ENCODE data around the gene STH. TPM values are rescaled to one million over a fixed set of nuclear protein-coding genes. Genes with fewer than 3 reads are reported as not detected.
"Not testable (repeated sequence)": the region's sequence is repeated elsewhere in the genome, so short reads cannot be mapped to it uniquely, and the experiment has no call there.

STH gene
- total and polyA plus RNA-seq, 2 experiments from 2014 or later: 0.55 TPM; not detected in 1

DNA sequence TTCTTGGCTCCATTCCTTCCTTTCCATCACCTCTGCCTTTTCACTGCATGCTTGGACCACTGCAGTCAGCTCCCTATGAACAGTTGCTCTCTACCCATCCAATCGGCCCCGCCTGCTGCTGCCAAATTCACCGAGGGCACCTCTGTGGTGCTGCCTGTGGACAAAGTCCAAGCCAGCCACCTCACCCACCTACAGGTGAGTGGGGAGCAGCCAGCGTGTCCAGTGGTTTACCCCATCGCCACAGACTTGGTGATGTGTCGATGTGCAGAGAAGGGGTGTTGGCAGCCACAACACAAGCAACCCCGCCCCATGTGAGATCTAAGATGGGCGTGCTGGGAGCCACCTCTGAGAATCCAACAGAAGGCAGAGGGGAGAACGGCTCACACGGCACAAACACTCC is 43.7 kb upstream of the STH start:
- ATAC-seq: no peak

DNA sequence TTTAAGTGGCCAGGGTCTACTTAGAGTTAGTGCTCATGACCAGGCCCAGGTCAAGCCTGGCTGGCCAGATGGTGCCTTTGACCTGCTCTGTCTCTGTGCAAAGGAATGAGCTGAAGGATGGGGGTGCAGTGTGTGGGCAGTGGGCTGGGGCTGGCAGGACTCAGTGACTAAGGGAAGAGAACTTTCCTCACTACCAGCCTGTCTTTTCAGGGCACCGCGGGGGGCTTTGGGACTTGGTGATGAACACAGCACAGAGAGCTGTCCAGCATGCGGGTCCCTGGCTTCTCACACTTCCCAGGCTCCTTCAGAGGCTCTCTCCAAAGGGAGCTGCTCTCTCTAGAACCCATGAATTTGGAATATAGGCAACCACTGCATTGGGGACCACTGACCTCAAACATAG is 43.0 kb upstream of the STH start:
- peaks cover 10% of the 10 kb centered on the region for H3K4me1 Mint-ChIP-seq
- H3K36me3 Mint-ChIP-seq (ENCODE audit: low read depth): no peaks in the 10 kb centered on the region
- H3K4me3 Mint-ChIP-seq: no peak overlapping the region
- no peaks in the 10 kb centered on the region for H3K79me2 ChIP-seq (replicated peaks; ENCODE audit: insufficient read depth)
- no peaks in the 10 kb centered on the region for H3K9me3 Mint-ChIP-seq
- DNase-seq (ENCODE audit: low spot score) (no peak), ATAC-seq (no peak)
- TF ChIP-seq, protein P1, sequence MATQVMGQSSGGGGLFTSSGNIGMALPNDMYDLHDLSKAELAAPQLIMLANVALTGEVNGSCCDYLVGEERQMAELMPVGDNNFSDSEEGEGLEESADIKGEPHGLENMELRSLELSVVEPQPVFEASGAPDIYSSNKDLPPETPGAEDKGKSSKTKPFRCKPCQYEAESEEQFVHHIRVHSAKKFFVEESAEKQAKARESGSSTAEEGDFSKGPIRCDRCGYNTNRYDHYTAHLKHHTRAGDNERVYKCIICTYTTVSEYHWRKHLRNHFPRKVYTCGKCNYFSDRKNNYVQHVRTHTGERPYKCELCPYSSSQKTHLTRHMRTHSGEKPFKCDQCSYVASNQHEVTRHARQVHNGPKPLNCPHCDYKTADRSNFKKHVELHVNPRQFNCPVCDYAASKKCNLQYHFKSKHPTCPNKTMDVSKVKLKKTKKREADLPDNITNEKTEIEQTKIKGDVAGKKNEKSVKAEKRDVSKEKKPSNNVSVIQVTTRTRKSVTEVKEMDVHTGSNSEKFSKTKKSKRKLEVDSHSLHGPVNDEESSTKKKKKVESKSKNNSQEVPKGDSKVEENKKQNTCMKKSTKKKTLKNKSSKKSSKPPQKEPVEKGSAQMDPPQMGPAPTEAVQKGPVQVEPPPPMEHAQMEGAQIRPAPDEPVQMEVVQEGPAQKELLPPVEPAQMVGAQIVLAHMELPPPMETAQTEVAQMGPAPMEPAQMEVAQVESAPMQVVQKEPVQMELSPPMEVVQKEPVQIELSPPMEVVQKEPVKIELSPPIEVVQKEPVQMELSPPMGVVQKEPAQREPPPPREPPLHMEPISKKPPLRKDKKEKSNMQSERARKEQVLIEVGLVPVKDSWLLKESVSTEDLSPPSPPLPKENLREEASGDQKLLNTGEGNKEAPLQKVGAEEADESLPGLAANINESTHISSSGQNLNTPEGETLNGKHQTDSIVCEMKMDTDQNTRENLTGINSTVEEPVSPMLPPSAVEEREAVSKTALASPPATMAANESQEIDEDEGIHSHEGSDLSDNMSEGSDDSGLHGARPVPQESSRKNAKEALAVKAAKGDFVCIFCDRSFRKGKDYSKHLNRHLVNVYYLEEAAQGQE (IDR thresholded peaks at IDR 0.05; ENCODE audit: unreplicated experiment): peak; percentile 42
- TF ChIP-seq, protein P2, sequence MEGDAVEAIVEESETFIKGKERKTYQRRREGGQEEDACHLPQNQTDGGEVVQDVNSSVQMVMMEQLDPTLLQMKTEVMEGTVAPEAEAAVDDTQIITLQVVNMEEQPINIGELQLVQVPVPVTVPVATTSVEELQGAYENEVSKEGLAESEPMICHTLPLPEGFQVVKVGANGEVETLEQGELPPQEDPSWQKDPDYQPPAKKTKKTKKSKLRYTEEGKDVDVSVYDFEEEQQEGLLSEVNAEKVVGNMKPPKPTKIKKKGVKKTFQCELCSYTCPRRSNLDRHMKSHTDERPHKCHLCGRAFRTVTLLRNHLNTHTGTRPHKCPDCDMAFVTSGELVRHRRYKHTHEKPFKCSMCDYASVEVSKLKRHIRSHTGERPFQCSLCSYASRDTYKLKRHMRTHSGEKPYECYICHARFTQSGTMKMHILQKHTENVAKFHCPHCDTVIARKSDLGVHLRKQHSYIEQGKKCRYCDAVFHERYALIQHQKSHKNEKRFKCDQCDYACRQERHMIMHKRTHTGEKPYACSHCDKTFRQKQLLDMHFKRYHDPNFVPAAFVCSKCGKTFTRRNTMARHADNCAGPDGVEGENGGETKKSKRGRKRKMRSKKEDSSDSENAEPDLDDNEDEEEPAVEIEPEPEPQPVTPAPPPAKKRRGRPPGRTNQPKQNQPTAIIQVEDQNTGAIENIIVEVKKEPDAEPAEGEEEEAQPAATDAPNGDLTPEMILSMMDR (conservative IDR thresholded peaks at IDR 0.05; ENCODE audit: low read depth in 2 of 2): no peak
- H3K36me3 ChIP-seq (ENCODE audit: insufficient read depth): no peaks in the 10 kb centered on the region
- H3K4me3 ChIP-seq: no peak overlapping the region
- H3K27me3 ChIP-seq (ENCODE audit: insufficient read depth): no peaks in the 10 kb centered on the region
- peaks cover 7% of the 10 kb centered on the region for H3K4me1 ChIP-seq (ENCODE audit: insufficient read depth)
- H3K4me2 ChIP-seq: no peak overlapping the region
- H4K20me1 ChIP-seq (replicated peaks; ENCODE audit: insufficient read depth): no peaks in the 10 kb centered on the region
- H3K27me3 Mint-ChIP-seq (ENCODE audit: insufficient read depth, low read depth, poor library complexity): peaks cover 2% of the 10 kb centered on the region
- no peak overlapping the region for H3K27ac ChIP-seq (ENCODE audit: low read depth)
- no peak overlapping the region for H3K27ac Mint-ChIP-seq
- no peaks in the 10 kb centered on the region for H3F3A ChIP-seq (replicated peaks; ENCODE audit: low read depth)
- no peaks in the 10 kb centered on the region for H3K9me2 ChIP-seq (ENCODE audit: insufficient read depth)
- no peak overlapping the region for H2AFZ ChIP-seq

More for the DNA sequence above, 43.7 kb upstream of the STH start:
- Histone ChIP-seq H3K9me2 (ENCODE audit: insufficient read depth) (no peaks in the 10 kb centered on the region), H3F3A (replicated peaks; ENCODE audit: low read depth) (no peaks in the 10 kb centered on the region), H3K36me3 (ENCODE audit: insufficient read depth) (no peaks in the 10 kb centered on the region), H3K4me2 (no peak overlapping the region), H3K79me2 (replicated peaks; ENCODE audit: insufficient read depth) (no peaks in the 10 kb centered on the region), H2AFZ (no peak overlapping the region), H3K27ac (ENCODE audit: low read depth) (no peak overlapping the region), H3K27me3 (ENCODE audit: insufficient read depth) (0 out of 2 replicates have a peak, but pooled peaks cover 1% of the 10 kb centered on the region), H4K20me1 (replicated peaks; ENCODE audit: insufficient read depth) (no peaks in the 10 kb centered on the region), H3K4me1 (ENCODE audit: insufficient read depth) (peaks cover 7% of the 10 kb centered on the region), H3K4me3 (no peak overlapping the region)
- H3K4me3 Mint-ChIP-seq: no peak overlapping the region
- TF ChIP-seq EZH2phosphoT487 (IDR thresholded peaks at IDR 0.05; ENCODE audit: unreplicated experiment) (no peak), EZH2 (IDR thresholded peaks at IDR 0.05; ENCODE audit: low read depth, unreplicated experiment) (no peak), STAT1 (IDR thresholded peaks at IDR 0.05; ENCODE audit: unreplicated experiment) (no peak), NANOG (IDR thresholded peaks at IDR 0.05; ENCODE audit: borderline replicate concordance) (no peak), CREB1 (CRISPR knock-in tag; IDR thresholded peaks at IDR 0.05; ENCODE audit: low read depth) (no peak), ZNF114 (CRISPR knock-in tag; IDR thresholded peaks at IDR 0.05) (no peak)
- TF ChIP-seq, protein P2 (conservative IDR thresholded peaks at IDR 0.05; ENCODE audit: low read depth in 2 of 2): no peak
- DNase-seq (ENCODE audit: low spot score): no peak
- no peaks in the 10 kb centered on the region for H3K36me3 Mint-ChIP-seq (ENCODE audit: low read depth)
- no peak overlapping the region for H3K27ac Mint-ChIP-seq
- H3K9me3 Mint-ChIP-seq: no peaks in the 10 kb centered on the region
- H3K27me3 Mint-ChIP-seq (ENCODE audit: insufficient read depth, low read depth, poor library complexity): peaks cover 2% of the 10 kb centered on the region
- H3K4me1 Mint-ChIP-seq: peaks cover 10% of the 10 kb centered on the region

DNA sequence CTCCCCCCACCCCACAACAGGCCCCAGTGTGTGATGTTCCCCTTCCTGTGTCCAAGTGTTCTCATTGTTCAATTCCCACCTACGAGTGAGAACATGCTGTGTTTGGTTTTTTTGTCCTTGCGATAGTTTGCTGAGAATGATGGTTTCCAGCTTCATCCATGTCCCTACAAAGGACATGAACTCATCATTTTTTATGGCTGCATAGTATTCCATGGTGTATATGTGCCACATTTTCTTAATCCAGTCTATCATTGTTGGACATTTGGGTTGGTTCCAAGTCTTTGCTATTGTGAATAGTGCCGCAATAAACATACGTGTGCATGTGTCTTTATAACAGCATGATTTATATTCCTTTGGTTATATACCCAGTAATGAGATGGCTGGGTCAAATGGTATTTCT is 42.3 kb upstream of the STH start:
- H3K4me2 ChIP-seq; H3K36me3 ChIP-seq (ENCODE audit: insufficient read depth); DNase-seq (ENCODE audit: low spot score); H4K20me1 ChIP-seq (replicated peaks; ENCODE audit: insufficient read depth); H3K4me3 ChIP-seq; H3F3A ChIP-seq (replicated peaks; ENCODE audit: low read depth); H3K9me2 ChIP-seq (ENCODE audit: insufficient read depth); H3K9me3 Mint-ChIP-seq; H3K79me2 ChIP-seq (replicated peaks; ENCODE audit: insufficient read depth); H3K27ac ChIP-seq (ENCODE audit: low read depth); H3K4me3 Mint-ChIP-seq; H3K27me3 ChIP-seq (ENCODE audit: insufficient read depth); H3K36me3 Mint-ChIP-seq (ENCODE audit: low read depth); H3K4me1 ChIP-seq (ENCODE audit: insufficient read depth); H3K27me3 Mint-ChIP-seq (ENCODE audit: insufficient read depth, low read depth, poor library complexity); H3K27ac Mint-ChIP-seq; H2AFZ ChIP-seq; ATAC-seq; H3K4me1 Mint-ChIP-seq: not testable (repeated sequence)

Data from GM23338 (cell line).